GM19463 (cell line): ENCODE data around the gene C10orf71.

Experiments used
- ATAC-seq: cut with Tn5 transposase; IDR thresholded peaks from one replicate; pipeline ENCODE4 v1.9.1; 2021; ENCODE audit warnings: mild to moderate bottlenecking, moderate library complexity; ENCODE audit not compliant: unreplicated experiment

C10orf71 gene

DNA sequence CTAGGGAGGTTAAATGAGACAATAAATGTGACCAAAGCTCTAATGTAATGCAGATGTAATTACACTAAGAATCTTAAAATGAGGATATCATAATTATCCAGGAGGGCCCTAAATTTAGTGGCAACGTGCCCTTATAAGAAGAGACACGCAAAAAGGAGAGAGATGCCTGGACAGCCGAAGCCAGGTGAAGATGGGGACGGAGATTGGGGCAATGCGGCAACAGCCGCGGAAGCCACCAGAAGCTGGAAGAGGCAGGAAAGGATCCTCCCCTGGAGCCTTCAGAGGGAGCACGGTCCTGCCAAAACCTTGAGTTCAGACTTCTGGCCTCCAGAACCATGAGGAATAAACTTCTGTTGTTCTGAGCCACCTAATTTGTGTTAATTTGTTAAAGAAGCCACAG lies 25.3 kb upstream of the C10orf71 start:
- ATAC-seq = no peak

DNA sequence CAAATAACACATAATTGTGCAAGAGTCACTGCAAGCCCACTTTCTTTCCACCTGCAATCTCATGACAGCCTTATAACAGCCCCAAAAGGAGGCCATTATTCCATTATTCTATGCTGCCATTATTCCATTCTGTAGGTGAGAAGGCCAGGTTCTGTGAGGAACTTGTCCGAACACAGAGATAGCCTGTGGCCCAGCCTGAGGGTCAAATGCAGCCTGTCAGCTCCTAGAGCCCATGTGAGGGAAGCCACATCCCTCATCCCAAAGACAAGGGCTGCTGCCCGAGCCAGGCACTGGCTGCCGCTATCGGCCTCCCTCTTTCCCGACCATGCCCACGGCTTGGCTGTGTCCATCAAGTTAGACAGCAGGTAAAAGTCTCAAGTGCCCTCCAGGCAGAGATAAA lies 24.1 kb upstream of the C10orf71 start:
- ATAC-seq = no peak

DNA sequence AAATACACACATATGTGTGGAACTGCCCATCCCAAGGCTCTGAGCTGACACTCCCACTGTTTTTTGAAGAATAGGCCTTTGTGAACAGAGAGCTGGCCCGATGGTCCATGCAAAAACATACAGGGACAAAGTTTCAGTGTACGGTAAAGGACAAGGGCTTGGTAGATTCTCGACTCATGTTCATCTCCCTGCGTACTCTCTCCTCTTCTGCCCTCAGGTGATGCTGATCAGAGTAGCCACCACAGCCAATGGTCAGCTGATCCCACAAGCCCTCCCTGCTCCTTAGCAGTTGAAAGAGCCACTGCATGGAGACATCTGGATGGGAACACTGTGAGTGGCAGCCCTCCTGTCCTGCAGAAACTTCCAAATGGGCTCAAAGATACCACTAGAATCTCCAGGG lies 23.1 kb upstream of the C10orf71 start:
- ATAC-seq = no peak

- no peak for ATAC-seq
These were observed 22.4 kb upstream of the C10orf71 start for GRCh38 chr10:49276596-49276995.

GRCh38 chr10:49277973-49278372 lies 21.0 kb upstream of the C10orf71 start:
- ATAC-seq = no peak

DNA sequence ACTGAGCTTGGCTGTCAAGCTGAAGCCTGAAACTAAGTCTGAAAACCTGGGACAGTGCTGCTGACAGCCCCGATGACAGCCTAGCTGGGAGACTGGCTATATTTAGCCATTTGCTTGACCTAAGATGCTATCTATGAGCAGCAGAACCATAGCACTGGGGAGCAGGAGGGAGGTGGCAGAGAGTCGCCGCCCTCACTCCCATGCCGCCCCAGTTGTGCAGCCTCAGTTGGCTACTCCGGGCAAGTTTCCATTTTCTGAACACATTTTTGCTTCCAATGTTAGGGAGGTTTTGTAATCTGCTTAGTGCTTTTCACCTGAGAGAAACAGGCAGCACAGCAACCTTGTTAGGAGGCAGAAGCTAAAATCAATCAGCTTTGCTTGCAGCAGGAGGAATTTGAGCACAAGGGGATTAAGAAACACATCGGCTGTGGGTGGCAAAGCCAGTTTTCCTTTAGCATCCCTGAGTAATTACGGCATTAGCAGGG lies 20.4 kb upstream of the C10orf71 start:
- ATAC-seq = no peak

DNA sequence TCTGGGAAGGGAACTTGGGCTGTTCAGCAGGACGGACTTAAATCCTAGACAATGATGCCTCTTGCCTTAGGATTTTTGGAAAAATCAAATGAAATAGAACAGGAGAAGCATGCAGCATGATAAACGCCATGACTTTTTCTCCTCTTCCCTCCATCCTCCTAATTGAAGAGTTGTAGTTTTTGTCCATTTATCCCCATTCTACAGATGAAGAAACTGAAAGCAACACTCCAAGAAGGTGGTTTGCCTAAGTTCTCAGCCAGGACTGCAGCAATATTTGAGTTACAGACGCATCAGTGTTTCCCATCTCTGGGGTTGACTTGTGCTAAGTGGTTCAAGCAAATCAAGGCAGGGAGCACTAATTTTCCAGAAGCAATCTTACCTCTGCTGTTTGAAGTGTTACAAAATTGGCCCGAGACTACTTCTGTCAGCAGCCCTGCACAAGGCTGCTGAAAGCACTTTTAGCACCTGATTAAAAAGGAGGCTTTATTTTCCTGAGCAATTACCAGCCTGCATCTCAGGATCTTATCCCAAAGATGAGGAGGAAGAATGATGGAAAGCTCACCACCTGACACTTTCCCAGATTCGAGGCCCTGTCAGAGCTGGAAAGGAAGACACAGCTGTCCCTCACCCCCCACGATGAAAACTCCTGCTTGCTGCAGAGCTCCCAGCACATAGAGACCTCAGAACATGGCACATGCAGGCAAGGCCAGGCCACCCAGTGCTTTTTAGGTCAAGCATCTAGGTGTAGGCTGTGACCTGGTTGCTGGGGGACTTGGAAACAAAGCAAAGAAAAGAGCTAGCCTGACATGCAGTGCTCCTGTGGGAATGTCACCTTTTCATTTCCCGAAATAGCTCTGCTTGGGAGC lies 19.7 kb upstream of the C10orf71 start:
- no peak for ATAC-seq

DNA sequence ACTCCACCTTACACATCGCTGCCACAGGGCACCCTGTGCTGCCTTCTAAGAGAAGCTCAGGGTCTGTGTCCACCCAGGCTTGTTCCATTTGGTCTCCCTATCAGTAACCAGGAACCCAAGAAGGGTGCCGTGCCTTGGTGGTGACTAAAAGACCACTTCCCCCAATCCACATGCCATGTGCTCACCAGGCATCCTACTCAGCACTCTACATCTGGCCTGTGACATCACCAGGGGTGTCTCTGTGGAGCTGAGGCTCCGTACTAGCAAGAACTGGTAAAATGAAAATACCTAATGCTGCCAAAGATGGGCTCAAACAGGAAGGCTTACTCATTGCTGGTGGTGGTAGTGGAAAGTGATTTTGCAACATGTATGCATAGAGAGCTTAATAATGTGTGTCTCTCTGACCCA lies 19.0 kb upstream of the C10orf71 start:
- ATAC-seq = no peak

- ATAC-seq = no peak
These were observed 17.5 kb upstream of the C10orf71 start for GRCh38 chr10:49281461-49281860.

GRCh38 chr10:49282306-49282705 lies 16.7 kb upstream of the C10orf71 start:
- ATAC-seq = no peak

DNA sequence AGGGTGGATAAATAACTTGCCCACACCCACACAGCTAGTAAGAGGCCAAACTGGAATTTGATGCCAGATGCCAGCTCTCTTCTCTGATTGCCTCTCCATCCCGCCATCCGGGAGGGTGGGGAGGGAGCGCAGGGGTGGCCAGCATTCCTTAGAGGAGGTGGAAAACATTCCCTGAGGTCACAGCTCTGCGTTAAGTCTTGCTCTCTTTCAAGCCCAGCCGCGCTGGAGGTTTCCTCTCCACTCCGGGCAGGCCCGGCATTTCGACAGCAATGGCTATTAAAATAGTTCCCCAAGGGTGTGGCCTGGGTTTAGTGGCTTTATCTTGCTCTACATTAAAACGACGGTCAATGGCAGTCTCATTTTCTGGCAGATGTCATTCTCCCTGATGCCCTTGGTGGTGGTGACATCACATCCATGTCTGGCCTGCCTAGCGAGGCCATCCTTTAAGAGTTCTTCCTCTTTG lies 16.1 kb upstream of the C10orf71 start:
- ATAC-seq = no peak

DNA sequence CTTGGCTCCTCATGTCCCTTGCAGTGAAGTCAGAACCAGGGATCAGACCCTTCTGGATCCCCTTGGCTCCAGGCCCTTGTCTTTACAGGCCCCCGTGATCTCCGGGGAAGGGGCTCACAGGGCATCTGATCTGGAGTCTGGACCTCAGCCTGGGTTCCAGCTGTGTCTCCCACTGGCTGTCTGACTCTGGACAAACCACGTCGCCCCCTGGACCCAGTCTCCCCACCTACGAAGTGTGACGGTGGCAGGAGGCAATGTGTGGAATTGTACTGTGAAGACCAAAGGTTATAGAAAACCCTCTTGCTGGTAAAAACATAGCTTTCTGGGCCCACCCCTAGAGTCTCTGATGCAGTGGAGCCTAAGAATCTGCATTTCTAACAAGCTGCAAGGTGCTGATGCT lies 15.5 kb upstream of the C10orf71 start:
- ATAC-seq = no peak

DNA sequence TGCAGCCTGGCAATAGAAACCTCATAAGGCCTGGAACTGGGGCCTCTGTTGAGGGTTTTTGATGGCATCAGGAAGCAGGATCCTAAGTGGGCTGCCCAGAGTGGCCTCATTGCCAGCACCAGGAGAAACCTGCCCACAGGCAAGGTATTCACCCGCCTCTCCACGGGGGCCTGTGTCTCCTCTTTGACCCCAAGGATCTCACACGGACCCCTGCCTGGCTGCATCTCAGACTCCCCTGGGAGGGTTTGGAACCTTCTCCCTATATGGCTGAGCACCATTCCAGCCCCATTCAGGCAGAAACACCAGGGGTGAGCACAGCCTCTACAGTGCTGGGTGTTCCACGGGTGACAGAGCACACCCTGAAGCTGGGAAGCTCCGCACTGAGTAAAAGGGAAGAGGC lies 14.6 kb upstream of the C10orf71 start:
- ATAC-seq = no peak

GRCh38 chr10:49285232-49285631 lies 13.7 kb upstream of the C10orf71 start:
- no peak for ATAC-seq

- ATAC-seq = no peak
These were observed 12.3 kb upstream of the C10orf71 start for GRCh38 chr10:49286686-49287085.

GRCh38 chr10:49287689-49288340 lies 11.2 kb upstream of the C10orf71 start:
- no peak for ATAC-seq

GRCh38 chr10:49288341-49289065 lies 10.5 kb upstream of the C10orf71 start:
- no peak for ATAC-seq

GRCh38 chr10:49289480-49289879 lies 9.5 kb upstream of the C10orf71 start:
- no peak for ATAC-seq

DNA sequence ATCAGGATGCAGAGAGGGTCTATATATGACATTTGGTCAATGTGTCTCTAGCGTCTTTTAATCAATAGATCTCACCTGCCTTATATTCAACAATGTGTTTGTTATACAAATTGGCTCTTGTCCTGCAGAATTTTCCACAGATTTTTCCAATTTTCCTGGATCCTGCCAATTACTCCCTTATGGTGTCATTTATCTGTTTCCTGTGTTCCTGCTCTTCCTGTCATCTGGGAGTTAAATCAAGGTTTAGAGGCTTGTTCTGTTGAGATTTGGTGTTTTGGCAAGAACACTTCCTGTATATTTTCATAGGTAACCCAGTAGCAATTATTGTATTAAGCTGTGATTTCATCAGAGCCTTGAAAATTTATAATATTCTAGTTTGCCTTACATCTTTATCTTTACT lies 8.8 kb upstream of the C10orf71 start:
- ATAC-seq = no peak

DNA sequence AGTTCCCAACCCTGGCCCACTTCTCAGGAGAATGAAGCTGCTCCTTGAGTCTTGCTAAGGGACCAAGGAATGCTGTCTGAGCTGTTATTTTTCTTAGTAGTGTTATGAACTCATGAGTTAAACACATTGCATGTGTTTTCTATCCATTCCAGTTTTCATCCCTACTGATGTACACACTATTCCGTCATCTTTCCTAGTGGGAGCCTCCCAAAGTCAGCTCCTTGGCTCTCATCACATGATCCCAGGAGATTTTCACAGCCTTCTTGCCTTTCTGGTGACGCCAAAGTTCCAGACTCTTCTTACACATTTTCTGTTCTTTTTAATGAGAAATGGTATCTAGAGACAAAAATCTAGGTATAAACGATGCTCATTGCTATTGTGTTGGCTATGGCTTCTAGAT lies 8.4 kb upstream of the C10orf71 start:
- ATAC-seq = no peak

GRCh38 chr10:49292565-49293207 lies 6.3 kb upstream of the C10orf71 start:
- no peak for ATAC-seq
